NCI-H2196 treated with DMSO at 0.1 percent for 48 hours (cell line): ENCODE data around the gene TCN1.
A peak's percentile ranks its signal among the peaks of the same experiment; 100 is the strongest.
"Not testable (repeated sequence)": the region's sequence is repeated elsewhere in the genome, so short reads cannot be mapped to it uniquely, and the experiment has no call there.

Source experiments
- DNase-seq: peaks from one replicate; lab custom pipeline; 2025; ENCODE audit not compliant: unreplicated experiment; lab: John Stamatoyannopoulos, UW

TCN1 gene

GRCh38 chr11:59857439-59858434 is 8.6 kb downstream of the TCN1 start:
- DNase-seq: no peak

- DNase-seq: no peak
These were observed 11.4 kb downstream of the TCN1 start for GRCh38 chr11:59854871-59855270.

GRCh38 chr11:59851416-59851815 is 14.9 kb downstream of the TCN1 start:
- not testable (repeated sequence) for DNase-seq

GRCh38 chr11:59849551-59849950 is 16.7 kb downstream of the TCN1 start:
- DNase-seq: not testable (repeated sequence)

GRCh38 chr11:59849129-59849528 is 17.2 kb downstream of the TCN1 start:
- no peak for DNase-seq

GRCh38 chr11:59848439-59848838 is 17.8 kb downstream of the TCN1 start:
- not testable (repeated sequence) for DNase-seq

- no peak for DNase-seq
These were observed 18.7 kb downstream of the TCN1 start for GRCh38 chr11:59847626-59848025.

GRCh38 chr11:59846556-59846955 is 19.7 kb downstream of the TCN1 start:
- DNase-seq: no peak

GRCh38 chr11:59845399-59845798 is 20.9 kb downstream of the TCN1 start, which contains the start of gene CBLIF:
Gene CBLIF (minus strand): TSS chr11:59845499. CDS start chr11:59845453, 46 bp downstream.
- no peak for DNase-seq

- no peak for DNase-seq
These were observed 24.0 kb downstream of the TCN1 start for GRCh38 chr11:59842316-59842715.

- no peak for DNase-seq
These were observed 24.8 kb downstream of the TCN1 start for GRCh38 chr11:59841514-59841913.

- DNase-seq: no peak
These were observed 26.7 kb downstream of the TCN1 start for GRCh38 chr11:59839615-59840014.

- DNase-seq: no peak
These were observed 32.7 kb downstream of the TCN1 start for GRCh38 chr11:59833602-59834001.

GRCh38 chr11:59829358-59829757 is 36.9 kb downstream of the TCN1 start:
- DNase-seq: no peak

- peak; percentile 37 for DNase-seq
These were observed 43.2 kb downstream of the TCN1 start for GRCh38 chr11:59822989-59823566.

GRCh38 chr11:59818572-59818971 is 47.7 kb downstream of the TCN1 start:
- no peak for DNase-seq

- DNase-seq: not testable (repeated sequence)
These were observed 49.9 kb downstream of the TCN1 start for GRCh38 chr11:59816434-59816833.

- no peak for DNase-seq
These were observed 50.5 kb downstream of the TCN1 start for GRCh38 chr11:59815754-59816153.

GRCh38 chr11:59814021-59814420 is 52.3 kb downstream of the TCN1 start:
- DNase-seq: no peak

GRCh38 chr11:59813364-59813763 is 52.9 kb downstream of the TCN1 start:
- no peak for DNase-seq

- no peak for DNase-seq
These were observed 54.1 kb downstream of the TCN1 start for GRCh38 chr11:59812220-59812619.

- DNase-seq: no peak
These were observed 55.4 kb downstream of the TCN1 start for GRCh38 chr11:59810911-59811259.
